Hippocampal formation (tissue), 2 donors: ENCODE data around the gene KRTAP2-4.
"Not testable (repeated sequence)": the region's sequence is repeated elsewhere in the genome, so short reads cannot be mapped to it uniquely, and the experiment has no call there.

Experiments
- DNase-seq, 2 donors: peaks; one replicate each; lab custom pipeline; 2025; lab: John Stamatoyannopoulos, UW

Gene KRTAP2-4

DNA sequence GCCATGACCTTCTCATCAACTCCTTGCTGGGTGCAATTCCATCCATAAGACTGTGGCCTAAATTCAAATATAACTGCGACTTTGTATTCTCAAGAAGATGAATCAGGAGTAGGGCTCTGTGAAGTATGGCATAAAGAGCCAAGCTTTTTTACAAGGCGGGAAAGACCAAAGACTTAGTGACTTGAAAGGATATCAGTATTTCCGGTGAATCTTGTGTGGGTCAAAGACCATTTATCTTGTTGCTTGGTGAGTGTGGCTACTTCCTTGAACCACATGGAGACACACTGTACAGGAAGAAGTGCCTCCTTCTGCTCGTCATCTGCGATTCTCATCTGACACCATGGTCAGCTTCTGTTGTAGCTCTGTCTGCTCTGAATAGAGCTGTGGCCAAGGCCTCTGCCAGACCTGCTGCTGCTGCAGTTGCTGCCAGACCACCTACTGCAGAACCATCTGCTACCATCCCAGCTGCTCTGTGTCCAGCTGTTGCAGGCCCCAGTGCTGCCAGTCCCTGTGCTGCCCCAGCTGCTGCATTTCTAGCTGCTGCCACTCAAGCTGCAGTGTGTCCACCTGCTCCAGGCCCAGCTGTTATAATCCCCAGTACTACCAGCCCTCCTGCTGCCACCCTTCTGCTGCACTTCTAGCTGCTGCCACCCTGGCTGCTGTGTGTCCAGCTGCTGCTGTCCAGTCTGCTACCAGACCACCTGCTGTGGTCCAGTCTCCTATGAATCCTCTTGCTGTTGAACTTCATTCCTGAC is 6.1 kb upstream of the KRTAP2-4 start:
- no peak for DNase-seq

DNA sequence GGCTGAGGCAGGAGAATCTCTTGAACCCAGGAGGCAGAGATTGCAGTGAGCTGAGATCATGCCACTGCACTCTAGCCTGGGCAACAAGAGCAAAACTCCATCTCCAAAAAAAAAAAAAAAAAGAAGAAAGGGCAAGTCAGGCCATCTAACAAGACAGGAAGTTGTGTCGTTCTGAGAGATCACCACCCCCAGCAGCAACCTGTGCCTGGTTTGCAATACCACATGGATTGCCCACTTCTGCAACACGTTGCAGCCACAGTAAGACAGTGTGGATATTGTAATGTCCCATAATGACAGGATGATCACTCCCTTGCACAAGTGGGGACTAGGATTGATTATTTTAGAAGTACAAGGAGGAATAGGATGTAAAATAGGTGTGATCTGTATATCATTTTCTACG is 3.4 kb upstream of the KRTAP2-4 start:
- no peak for DNase-seq

DNA sequence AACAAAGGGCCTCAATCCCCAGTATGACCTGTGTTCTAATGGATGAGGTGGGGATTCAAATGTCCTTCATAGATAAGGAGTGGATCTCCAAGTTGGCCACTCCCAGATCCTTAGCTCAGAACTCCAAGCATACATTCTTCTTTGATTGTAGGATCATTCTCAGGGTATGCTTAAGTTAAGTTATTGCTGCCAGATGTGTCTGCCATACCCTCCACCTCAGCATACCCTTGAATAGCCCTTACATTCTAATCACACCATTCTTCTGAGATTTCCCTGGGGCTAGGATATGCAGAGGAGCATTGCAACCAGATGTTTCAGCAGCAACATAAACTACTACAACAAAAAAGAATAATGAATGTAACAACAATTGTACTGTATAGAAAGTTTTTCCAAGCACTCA is 1.6 kb upstream of the KRTAP2-4 start:
- DNase-seq: no peak

DNA sequence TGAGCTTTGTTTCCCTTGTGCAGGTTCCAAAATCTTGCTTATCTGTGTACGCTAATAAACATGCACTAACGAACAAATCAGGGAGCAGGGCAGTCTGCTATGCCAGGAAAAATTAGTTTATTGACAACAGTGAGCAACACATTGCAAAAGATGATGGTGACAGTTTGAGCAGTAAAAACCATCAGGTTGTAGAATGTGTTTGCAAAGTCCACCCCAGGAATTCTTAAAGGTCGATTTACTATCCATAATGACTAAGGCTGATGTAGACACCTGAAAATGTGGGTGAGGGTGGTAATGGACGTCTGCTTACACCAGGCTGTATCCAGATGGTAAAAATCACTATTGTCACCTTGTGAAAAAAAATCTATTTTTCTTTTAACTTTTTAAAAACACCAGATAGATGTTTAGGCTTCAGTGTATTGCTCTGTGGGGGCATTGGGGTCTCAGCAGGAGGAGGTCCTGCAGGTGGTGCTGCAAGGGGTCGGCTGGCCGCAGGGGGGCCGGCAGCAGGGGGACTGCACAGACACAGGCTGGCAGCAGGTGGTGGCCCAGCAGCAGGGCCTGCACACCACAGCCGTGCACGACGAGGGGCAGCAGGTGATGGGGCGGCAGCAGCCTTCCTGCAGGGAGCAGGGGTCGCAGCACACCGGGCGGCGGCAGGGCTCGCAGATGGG is 526 bp downstream of the KRTAP2-4 start:
- not testable (repeated sequence) for DNase-seq

DNA sequence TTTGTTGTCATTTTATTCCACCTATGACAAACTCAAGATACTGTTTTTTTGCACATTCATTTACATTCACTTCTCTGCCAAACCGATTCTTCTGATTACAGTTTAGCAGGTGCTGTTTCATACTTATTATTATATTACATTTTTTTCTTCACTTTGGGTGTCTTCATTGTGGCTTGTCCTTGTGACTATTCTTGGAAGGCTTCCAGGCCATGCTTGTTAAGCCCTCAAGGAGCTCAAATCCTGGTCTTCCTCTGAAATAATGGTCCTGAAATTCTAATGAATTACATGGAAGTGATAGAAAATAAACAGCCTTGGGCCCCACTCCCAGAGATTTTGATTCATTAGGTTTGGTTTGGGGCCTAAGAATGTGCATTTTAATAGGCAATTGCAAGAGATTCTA is 1.4 kb downstream of the KRTAP2-4 start:
- DNase-seq: no peak

DNA sequence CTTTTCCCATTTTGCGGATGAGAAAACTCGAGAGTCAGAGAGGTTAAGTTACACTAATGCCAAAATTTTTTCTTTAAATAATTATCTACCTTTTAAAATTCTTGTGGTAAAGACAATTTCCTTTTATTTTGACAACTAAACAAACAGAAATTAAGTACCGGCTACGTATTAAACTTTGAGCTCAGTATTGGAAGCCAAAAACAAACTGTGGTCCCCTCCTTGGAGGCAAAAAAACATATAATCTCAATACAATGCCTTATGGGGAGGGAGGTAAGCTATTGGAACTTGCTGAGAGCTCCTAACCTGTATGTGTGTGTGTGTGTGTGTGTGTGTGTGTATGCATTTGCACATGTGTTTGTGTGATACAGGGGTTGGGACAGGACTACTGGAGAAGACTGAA is 2.2 kb downstream of the KRTAP2-4 start:
- no peak for DNase-seq

DNA sequence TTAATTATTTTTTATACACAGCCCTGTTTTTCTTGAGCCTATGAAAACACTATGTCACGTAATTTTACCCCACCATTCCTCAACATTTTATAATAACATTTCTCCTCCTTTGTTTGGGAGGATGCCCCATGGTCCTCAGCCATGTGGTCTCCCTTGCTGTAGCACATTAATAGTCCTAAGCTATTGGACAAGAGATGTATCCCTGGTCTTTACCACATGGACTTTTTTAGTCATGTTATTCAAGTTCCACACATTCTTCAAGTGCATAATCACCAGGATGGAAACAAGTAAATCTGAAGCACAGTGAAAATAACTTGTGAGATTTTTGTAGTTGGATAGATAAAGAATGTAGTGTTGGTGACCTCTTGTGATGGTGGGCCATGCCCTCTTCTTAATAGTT is 3.7 kb downstream of the KRTAP2-4 start:
- no peak for DNase-seq

DNA sequence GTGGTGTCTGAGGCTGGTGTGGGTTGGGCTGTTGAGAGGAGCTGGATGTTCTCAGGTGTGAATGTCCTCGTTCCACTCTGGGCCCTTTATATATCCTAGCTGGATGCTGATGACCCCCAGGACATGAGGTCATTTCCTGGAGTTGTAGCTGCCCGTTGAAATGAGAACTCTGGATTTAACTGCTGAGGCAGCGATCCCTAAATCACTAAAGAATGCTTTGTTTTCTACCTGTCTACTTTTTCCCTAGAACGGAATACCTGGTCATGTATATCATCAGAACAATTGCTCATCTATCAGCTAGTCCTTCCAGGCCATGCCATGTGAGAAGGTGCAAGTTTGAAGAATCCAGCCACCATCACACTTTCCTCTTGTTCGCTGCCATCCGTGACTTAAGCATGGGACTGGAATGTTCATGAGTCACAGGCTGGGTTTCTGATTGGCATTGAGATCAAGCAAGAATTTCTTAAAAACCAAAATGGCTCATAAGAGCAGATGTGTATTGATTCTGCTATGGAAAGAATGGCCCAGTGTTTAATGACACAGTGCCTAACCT is 5.6 kb downstream of the KRTAP2-4 start, which contains the start of gene KRTAP2-3:
Gene KRTAP2-3 (minus strand): TSS at position 63 of the 553 bp plus-strand sequence. CDS start 64 bp downstream, outside the sequence.
- no peak for DNase-seq

DNA sequence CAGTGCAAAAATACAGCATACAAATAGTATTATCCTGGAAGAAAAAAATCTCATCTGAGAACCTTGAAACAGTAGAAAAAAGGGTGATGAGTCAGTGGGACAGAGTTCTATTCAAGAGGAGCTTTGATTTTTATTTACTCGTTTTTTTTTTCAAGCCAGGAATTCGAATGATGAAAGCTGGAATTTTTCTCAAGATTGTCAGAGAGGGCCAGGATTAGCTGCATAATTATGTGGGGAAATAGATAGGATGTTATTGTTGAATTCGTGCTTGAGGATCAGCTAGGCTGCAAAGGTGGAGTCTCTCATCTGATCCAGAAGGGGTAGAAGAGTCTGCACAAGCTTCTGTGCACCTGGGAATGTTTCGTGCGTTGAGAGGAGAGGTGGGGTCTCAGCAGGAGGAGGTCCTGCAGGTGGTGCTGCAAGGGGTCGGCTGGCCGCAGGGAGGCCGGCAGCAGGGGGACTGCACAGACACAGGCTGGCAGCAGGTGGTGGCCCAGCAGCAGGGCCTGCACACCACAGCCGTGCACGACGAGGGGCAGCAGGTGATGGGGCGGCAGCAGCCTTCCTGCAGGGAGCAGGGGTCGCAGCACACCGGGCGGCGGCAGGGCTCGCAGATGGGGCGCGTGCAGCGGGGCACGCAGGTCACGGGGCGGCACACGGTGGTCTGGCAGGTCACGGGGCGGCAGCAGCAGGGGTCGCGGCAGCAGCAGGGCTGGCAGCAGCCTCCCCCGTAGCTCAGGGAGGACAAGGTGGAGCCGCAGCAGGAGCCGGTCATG is 6.2 kb downstream of the KRTAP2-4 start:
- not testable (repeated sequence) for DNase-seq

DNA sequence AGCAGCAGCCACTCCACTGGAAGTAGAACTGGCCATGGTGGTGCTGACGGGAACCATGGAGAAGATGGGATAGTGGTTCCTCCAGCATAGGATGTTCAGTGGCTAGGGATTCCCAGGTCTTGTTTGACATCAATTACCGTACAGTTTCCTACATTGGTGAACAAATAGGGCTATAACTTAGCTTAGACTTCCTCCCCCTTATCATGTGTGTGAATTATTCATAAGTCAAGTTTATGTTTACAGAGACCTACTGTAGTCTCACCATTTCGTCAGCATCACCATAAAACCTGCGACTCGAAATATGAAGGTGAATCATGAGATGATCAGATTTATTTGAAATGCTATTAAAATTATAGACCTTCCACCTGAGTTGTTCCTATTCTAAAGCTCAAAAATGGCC is 6.9 kb downstream of the KRTAP2-4 start:
- no peak for DNase-seq

DNA sequence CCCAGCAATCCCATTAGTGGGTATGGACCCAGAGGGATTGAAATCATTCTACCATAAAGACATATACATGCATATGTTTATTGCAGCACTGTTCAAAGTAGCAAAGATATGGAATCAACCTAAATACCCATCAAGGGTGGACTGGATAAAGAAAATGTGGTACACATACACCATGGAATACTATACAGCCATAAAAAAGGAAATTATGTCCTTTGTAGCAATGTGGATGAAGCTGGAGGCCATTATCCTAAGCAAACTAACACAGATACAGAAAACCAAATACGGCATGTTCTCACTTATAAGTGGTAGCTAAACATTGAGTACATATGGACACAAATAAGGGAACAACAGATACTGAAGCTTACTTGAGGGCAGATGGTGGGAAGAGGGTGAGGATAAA is 8.1 kb downstream of the KRTAP2-4 start:
- no peak for DNase-seq

DNA sequence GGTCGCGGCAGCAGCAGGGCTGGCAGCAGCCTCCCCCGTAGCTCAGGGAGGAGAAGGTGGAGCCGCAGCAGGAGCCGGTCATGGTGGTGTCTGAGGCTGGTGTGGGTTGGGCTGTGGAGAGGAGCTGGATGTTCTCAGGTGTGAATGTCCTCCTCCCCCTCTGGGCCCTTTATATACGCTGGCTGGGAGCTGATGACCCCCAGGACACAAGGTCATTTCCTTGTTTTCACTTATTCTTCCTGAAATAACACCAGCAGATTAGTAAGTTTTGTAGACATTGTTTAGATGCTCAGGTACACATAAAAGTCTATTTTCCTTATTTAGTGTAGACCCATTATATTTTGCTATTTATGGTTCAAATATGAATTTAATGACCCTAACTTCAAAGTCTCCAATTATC is 10.5 kb downstream of the KRTAP2-4 start, which contains the start of gene KRTAP2-2:
Gene KRTAP2-2 (minus strand): TSS at position 101 of the 400 bp plus-strand sequence. CDS start 19 bp downstream, at position 82.
- DNase-seq: not testable (repeated sequence)

DNA sequence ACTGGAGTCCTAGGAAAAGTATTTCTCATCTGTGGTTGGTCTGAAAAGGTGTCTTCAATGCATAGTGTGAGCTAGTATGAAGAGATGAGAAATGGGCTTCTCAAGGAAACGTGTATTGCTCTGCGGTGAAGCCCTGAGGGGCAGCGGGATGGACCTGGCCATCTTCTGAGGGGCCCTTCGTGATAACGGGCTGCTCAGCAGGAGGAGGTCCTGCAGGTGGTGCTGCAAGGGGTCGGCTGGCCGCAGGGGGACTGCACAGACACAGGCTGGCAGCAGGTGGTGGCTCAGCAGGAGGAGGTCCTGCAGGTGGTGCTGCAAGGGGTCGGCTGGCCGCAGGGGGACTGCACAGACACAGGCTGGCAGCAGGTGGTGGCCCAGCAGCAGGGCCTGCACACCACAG is 11.1 kb downstream of the KRTAP2-4 start:
- DNase-seq: not testable (repeated sequence)

DNA sequence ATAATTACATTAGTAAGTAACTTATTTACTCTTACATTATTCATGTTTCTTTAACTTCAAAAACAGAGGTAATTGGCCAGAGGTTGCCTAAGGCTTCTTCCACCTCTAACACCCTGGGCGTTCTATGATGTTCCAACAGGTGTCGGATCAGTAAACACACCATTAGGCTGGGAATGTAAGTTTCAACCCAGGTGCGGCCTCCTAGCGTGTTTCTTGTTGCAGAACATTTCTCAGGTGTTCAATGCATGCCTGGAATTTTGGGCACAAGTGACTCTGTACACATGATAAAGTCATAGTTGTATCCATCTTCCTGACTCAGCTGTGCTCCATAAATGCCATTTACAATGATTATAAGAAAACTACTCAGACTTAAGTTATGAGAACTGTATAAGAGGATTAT is 11.7 kb downstream of the KRTAP2-4 start:
- DNase-seq: no peak

DNA sequence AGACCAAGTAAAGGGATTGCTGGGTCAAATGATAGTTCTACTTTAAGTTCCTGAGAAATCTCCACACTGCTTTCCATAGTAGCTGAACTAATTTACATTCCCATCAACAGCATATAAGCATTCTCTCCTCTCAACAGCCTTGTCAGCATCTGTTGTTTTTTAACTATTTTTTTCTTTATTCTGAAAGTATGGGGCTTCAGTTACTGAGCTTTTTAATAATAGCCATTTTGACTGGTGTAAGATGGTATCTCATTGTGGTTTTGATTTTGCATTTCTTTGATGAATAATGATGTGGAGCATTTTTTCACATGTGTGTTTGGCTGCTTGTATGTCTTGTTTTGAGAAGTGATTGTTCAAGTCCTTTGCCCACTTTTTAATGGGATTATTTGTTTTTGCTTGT is 13.1 kb downstream of the KRTAP2-4 start:
- DNase-seq: no peak

DNA sequence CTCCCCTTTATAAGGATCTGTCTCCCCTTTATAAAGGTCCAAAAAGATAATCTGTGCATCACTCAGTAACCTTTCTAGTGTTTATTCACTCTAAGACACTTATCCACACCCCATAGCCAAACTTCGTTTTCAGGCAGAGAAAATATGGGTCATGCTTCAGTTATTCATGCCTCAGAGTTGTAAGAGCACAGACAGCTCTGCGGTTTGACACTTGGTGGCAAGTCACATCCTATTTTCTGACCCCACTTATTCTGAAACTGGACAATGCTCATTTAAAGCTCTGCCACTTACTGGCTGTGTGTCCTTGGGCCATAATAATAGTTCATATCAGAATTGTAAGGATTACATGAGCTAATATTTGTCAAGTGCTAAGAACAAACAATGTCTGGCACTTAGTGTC is 16.6 kb downstream of the KRTAP2-4 start:
- DNase-seq: no peak

DNA sequence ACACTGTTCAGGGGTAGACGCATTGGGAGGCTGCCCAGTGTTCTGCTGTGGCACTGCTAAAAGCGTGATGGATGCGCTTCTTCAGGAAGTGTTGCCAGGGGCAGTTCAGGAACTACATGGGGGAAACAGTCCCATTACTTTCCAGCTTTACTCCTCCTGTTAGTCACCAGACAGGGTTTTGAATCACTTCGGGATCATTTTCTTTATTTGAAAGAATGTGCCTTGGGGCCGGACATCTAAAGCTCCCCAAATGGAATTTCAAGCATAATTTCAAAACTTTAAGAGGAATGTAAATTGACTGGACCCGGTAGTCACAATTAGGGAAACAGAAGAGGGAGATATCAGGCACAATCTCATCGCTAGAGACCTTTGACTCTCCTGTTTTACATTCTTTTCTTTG is 17.2 kb downstream of the KRTAP2-4 start:
- no peak for DNase-seq

DNA sequence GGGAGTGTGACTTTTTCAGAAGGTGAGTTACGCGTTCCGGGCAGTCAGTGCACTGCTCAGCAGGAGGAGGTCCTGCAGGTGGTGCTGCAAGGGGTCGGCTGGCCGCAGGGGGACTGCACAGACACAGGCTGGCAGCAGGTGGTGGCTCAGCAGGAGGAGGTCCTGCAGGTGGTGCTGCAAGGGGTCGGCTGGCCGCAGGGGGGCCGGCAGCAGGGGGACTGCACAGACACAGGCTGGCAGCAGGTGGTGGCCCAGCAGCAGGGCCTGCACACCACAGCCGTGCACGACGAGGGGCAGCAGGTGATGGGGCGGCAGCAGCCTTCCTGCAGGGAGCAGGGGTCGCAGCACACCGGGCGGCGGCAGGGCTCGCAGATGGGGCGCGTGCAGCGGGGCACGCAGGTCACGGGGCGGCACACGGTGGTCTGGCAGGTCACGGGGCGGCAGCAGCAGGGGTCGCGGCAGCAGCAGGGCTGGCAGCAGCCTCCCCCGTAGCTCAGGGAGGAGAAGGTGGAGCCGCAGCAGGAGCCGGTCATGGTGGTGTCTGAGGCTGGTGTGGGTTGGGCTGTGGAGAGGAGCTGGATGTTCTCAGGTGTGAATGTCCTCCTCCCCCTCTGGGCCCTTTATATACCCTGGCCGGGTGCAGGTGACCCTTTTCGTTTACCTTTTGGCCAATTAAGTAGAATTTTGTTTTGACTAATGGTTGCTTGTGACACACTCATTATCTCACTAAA is 18.8 kb downstream of the KRTAP2-4 start, which contains the start of gene KRTAP2-1:
Gene KRTAP2-1 (minus strand): TSS at position 582 of the 731 bp plus-strand sequence. CDS start 49 bp downstream, at position 533.
- DNase-seq: not testable (repeated sequence)

DNA sequence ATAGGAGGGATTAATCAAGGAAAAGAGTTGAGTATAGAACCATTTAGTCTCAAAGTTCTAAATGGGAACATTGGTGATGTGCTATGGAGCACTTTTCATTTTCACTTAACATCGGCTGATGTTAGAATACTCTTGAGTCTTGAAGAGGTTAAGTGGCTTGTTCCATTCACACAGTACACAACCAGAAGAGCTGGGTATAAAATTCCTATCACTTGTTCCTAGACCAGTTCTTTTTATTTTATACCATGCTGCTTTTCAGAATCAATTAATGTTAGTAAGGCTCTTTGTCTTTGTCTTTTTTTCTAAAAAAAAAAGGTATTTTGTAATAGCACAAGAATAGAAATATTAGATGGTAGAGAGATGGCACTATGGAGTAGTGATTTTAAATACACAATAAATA is 22.7 kb downstream of the KRTAP2-4 start:
- no peak for DNase-seq

DNA sequence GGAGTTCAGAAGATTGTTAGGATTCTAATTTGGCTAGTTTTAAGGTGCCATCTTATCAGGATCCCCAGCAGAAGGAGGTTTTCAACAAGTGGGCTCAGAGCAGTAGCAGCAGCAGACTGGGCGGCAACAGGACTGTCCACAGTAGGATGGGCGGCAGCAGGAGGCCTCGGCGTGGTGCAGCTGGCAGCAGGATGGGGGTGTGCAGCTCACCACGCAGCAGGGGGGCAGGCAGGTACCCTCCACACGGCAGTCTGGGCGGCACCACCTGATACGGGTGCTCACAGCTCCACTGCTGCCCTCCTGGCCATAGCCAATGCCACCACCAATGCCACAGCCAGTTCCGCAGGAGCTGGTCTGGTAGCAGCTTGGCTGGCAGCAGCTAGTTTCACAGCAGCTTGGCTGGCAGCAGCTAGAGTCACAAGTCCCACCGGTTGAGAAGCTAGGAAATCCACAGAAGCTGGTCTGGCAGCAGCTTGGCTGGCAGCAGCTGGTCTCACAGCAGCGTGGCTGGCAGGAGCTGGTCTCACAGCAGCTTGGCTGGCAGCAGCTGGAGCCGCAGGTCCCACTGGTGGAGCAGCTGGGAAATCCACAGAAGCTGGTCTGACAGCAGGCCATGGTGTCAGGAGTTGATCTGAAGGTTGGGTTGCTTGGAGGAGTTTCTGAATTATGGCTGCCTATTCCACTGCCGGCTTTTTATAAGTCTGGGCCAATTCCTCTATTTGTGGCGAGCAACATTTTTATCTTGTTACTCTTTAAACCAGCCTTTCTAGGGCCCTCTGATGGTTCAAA is 24.7 kb downstream of the KRTAP2-4 start, which contains the start of gene KRTAP1-1:
Gene KRTAP1-1 (minus strand): TSS at position 668 of the 789 bp plus-strand sequence. CDS start 53 bp downstream, at position 615.
- DNase-seq: not testable (repeated sequence)
